HepG2 (cell line): ENCODE measurements around the gene NDOR1. TPM values are rescaled to one million over a fixed set of nuclear protein-coding genes. Genes with fewer than 3 reads are reported as not detected.
A peak's percentile ranks its signal among the peaks of the same experiment; 100 is the strongest.

Experiments used
- CHD4 ChIP-seq: fragments of 200-600 bp; sonication (generic); IDR thresholded peaks from 2 replicates; pipeline ENCODE4 v1.7.0; 2017; ENCODE audit warnings: mild to moderate bottlenecking, low read length, borderline replicate concordance
- FLYWCH1 ChIP-seq: sonication (generic); formaldehyde crosslinking; IDR thresholded peaks from 2 replicates; pipeline ENCODE4 v1.8.1; 2023; ENCODE audit warnings: mild to moderate bottlenecking, missing genetic modification reagents
- FOXJ3 ChIP-seq: sonication (generic); formaldehyde crosslinking; IDR thresholded peaks from 2 replicates; pipeline ENCODE4 v1.4.0; 2020; ENCODE audit warnings: missing genetic modification reagents, mild to moderate bottlenecking, borderline replicate concordance
- GABPA ChIP-seq, 2 experiments: IDR thresholded peaks; 2 replicates each; pipeline ENCODE4 v1.6.1; 2011 to 2016; ENCODE audit warnings: low read depth in 2 of 2, low read length in 1 of 2, missing biosample characterization in 1 of 2, missing genetic modification characterization in 1 of 2
- HOXA7 ChIP-seq: sonication (generic); formaldehyde crosslinking; IDR thresholded peaks from 2 replicates; pipeline ENCODE4 v1.8.1; 2022; ENCODE audit warnings: mild to moderate bottlenecking, missing genetic modification reagents, moderate library complexity
- MTA1 ChIP-seq: sonication (generic); formaldehyde crosslinking; IDR thresholded peaks from 2 replicates; pipeline ENCODE4 v1.4.0; 2020; ENCODE audit warnings: missing genetic modification reagents, mild to moderate bottlenecking, borderline replicate concordance
- NCOA1 ChIP-seq: sonication (generic); formaldehyde crosslinking; IDR thresholded peaks from 2 replicates; pipeline ENCODE4 v1.9.0; 2021; ENCODE audit warnings: missing genetic modification reagents
- NR2F2 ChIP-seq: IDR thresholded peaks from 2 replicates; pipeline ENCODE4 v1.6.1; 2012; ENCODE audit warnings: low read depth, inconsistent platforms, borderline replicate concordance
- PAWR ChIP-seq: sonication (generic); formaldehyde crosslinking; IDR thresholded peaks from 2 replicates; pipeline ENCODE4 v1.4.0; 2020; ENCODE audit warnings: missing genetic modification reagents, mild to moderate bottlenecking, borderline replicate concordance
- PCBP2 ChIP-seq: fragments of 200-400 bp; formaldehyde crosslinking; optimal IDR thresholded peaks from 2 replicates; pipeline ENCODE3; 2018; ENCODE audit warnings: low read length, low read depth; ENCODE audit not compliant: poor library complexity, severe bottlenecking
- PPARG ChIP-seq: conservative IDR thresholded peaks from 2 replicates; pipeline ENCODE4 v1.6.1; 2016; ENCODE audit warnings: missing biosample characterization, missing genetic modification reagents
- SMARCE1 ChIP-seq: fragments of 450-650 bp; IDR thresholded peaks from 2 replicates; pipeline ENCODE4 v1.6.1; 2017; ENCODE audit warnings: borderline replicate concordance
- TBX3 ChIP-seq: fragments of 450-650 bp; IDR thresholded peaks from 2 replicates; pipeline ENCODE4 v1.6.1; 2017; ENCODE audit warnings: antibody characterized with exemption, mild to moderate bottlenecking, inconsistent platforms, borderline replicate concordance
- ZFP1 ChIP-seq: IDR thresholded peaks from 2 replicates; pipeline ENCODE4 v1.6.1; 2016
- ZNF260 ChIP-seq: sonication (generic); formaldehyde crosslinking; IDR thresholded peaks from 2 replicates; pipeline ENCODE4 v1.4.0; 2020; ENCODE audit warnings: missing genetic modification reagents, low read depth, mild to moderate bottlenecking, borderline replicate concordance
- ZNF432 ChIP-seq: sonication (generic); formaldehyde crosslinking; IDR thresholded peaks from 2 replicates; pipeline ENCODE4 v1.5.0; 2020; ENCODE audit warnings: missing genetic modification reagents, mild to moderate bottlenecking, borderline replicate concordance
- ZNF510 ChIP-seq: sonication (generic); formaldehyde crosslinking; IDR thresholded peaks from 2 replicates; pipeline ENCODE4 v1.4.0; 2020; ENCODE audit warnings: low read depth, mild to moderate bottlenecking, missing genetic modification reagents
- ZNF737 ChIP-seq: sonication (generic); formaldehyde crosslinking; IDR thresholded peaks from 2 replicates; pipeline ENCODE4 v1.5.0; 2020; ENCODE audit warnings: missing genetic modification reagents, mild to moderate bottlenecking, borderline replicate concordance
- ZNF773 ChIP-seq: sonication (generic); formaldehyde crosslinking; IDR thresholded peaks from 2 replicates; pipeline ENCODE4 v1.4.0; 2020; ENCODE audit warnings: missing genetic modification reagents, borderline replicate concordance
- ZNF816 ChIP-seq: sonication (generic); formaldehyde crosslinking; IDR thresholded peaks from 2 replicates; pipeline ENCODE4 v1.8.0; 2022; ENCODE audit warnings: missing genetic modification reagents, mild to moderate bottlenecking, borderline replicate concordance
- ZNF83 ChIP-seq: sonication (generic); formaldehyde crosslinking; IDR thresholded peaks from 2 replicates; pipeline ENCODE4 v1.4.0; 2020; ENCODE audit warnings: missing genetic modification reagents, mild to moderate bottlenecking, borderline replicate concordance
- polyA plus RNA-seq, 8 experiments: library from polyadenylated mRNA; depleted of rRNA in 3 of 8; stranded (reverse) in 7 of 8; unstranded in 1 of 8; fragments of >200 nt; fragmentation: Illumina TruSeq in 4 of 8; extraction: Trizol in 4 of 8; gene quantifications; 2 replicates each; pipeline versions ENCODE4 v1.2.1 to v1.2.3, GENCODE V29; 2011 to 2016; ENCODE audit warnings: low read depth in 4 of 8, missing spikeins in 1 of 8, mixed read lengths in 1 of 8; ENCODE audit not compliant: insufficient read depth in 1 of 8
- total RNA-seq, 5 experiments: library from RNA; depleted of rRNA; stranded (reverse); fragments of >200 nt; fragmentation: Illumina TruSeq; extraction: Trizol; gene quantifications; 2 replicates each; pipeline ENCODE4 v1.2.3, GENCODE V29; 2016; ENCODE audit warnings: low read depth in 1 of 5
- TF ChIP-seq, protein P1 (sequence below): sonication (generic); formaldehyde crosslinking; IDR thresholded peaks from 2 replicates; pipeline ENCODE4 v1.4.0; 2020; ENCODE audit warnings: mild to moderate bottlenecking, missing genetic modification reagents
- TF ChIP-seq, protein P2 (sequence below): sonication (generic); formaldehyde crosslinking; IDR thresholded peaks from 2 replicates; pipeline ENCODE4 v1.5.1; 2020; ENCODE audit warnings: missing genetic modification reagents, mild to moderate bottlenecking, borderline replicate concordance
- TF ChIP-seq, protein P3 (sequence below): IDR thresholded peaks from 2 replicates; pipeline ENCODE4 v1.6.1; 2016; ENCODE audit warnings: low read depth

Gene NDOR1
- total and polyA plus RNA-seq, 2 of the 13 experiments (the other 11 are each of a cell fraction or from before 2014, with no cell fraction given), result 3.6 to 8.7 TPM

DNA sequence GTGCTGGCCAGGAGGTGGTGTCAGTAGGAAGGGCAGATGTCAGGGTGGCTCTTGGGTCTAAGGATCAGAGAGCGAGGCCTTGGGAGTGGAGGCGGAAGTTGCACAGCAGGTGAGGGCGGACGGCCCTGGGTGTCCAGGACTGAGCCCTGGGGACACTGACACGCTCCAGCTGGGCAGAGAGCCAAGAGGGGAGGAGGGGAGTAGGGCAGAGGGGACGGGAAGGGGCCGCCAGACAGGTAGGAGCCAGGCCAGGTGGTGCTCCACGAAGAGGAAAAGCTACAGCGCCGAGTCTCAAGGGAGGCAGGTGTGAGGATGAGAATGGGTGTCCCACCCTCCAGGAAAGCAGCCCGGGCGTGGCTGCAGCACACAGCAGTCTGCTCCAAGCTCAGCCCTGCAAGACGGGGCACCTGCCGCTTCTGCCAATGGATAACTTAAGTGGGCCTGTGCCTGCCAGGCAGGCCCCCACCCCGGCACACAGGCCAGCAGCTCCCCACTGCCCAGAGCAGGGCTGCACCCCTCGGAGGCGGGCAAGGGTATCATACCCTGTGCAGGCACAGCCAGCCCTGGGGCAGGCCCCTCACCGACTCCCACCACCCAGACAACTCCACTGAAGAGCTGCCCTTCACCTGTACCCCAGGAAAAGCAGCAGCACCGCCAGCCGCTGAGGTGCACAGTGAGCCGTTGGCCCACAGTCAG lies 9.8 kb upstream of the NDOR1 start (continued):
- TF ChIP-seq, protein P1, sequence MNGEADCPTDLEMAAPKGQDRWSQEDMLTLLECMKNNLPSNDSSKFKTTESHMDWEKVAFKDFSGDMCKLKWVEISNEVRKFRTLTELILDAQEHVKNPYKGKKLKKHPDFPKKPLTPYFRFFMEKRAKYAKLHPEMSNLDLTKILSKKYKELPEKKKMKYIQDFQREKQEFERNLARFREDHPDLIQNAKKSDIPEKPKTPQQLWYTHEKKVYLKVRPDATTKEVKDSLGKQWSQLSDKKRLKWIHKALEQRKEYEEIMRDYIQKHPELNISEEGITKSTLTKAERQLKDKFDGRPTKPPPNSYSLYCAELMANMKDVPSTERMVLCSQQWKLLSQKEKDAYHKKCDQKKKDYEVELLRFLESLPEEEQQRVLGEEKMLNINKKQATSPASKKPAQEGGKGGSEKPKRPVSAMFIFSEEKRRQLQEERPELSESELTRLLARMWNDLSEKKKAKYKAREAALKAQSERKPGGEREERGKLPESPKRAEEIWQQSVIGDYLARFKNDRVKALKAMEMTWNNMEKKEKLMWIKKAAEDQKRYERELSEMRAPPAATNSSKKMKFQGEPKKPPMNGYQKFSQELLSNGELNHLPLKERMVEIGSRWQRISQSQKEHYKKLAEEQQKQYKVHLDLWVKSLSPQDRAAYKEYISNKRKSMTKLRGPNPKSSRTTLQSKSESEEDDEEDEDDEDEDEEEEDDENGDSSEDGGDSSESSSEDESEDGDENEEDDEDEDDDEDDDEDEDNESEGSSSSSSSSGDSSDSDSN (CRISPR knock-in tag), result 0 out of 2 replicates have a peak, but pooled peaks have one; percentile 17
- no peak for TF ChIP-seq PAWR (CRISPR knock-in tag)
- no peak for TF ChIP-seq TBX3
- TF ChIP-seq NCOA1 (CRISPR knock-in tag), result no peak
- TF ChIP-seq ZNF432, result no peak
- TF ChIP-seq PPARG (CRISPR knock-in tag), result peak; percentile 68; the same call in 1 of the 2 replicates
- 0 out of 2 replicates have a peak, but pooled peaks have one; percentile 37 for TF ChIP-seq MTA1
- TF ChIP-seq FLYWCH1 (CRISPR knock-in tag), result no peak
- no peak for TF ChIP-seq ZNF773
- no peak for TF ChIP-seq ZNF737 (CRISPR knock-in tag)
- TF ChIP-seq ZNF83 (CRISPR knock-in tag), result no peak
- TF ChIP-seq, protein P2, sequence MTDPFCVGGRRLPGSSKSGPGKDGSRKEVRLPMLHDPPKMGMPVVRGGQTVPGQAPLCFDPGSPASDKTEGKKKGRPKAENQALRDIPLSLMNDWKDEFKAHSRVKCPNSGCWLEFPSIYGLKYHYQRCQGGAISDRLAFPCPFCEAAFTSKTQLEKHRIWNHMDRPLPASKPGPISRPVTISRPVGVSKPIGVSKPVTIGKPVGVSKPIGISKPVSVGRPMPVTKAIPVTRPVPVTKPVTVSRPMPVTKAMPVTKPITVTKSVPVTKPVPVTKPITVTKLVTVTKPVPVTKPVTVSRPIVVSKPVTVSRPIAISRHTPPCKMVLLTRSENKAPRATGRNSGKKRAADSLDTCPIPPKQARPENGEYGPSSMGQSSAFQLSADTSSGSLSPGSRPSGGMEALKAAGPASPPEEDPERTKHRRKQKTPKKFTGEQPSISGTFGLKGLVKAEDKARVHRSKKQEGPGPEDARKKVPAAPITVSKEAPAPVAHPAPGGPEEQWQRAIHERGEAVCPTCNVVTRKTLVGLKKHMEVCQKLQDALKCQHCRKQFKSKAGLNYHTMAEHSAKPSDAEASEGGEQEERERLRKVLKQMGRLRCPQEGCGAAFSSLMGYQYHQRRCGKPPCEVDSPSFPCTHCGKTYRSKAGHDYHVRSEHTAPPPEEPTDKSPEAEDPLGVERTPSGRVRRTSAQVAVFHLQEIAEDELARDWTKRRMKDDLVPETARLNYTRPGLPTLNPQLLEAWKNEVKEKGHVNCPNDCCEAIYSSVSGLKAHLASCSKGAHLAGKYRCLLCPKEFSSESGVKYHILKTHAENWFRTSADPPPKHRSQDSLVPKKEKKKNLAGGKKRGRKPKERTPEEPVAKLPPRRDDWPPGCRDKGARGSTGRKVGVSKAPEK (CRISPR knock-in tag), result no peak
- TF ChIP-seq GABPA (IDR thresholded peaks at IDR 0.05; ENCODE audit: low read depth, low read length), result no peak
- TF ChIP-seq GABPA (CRISPR knock-in tag; IDR thresholded peaks at IDR 0.05; ENCODE audit: low read depth), result 0 out of 2 replicates have a peak, but pooled peaks have one; percentile 24
- TF ChIP-seq ZNF510, result no peak
- TF ChIP-seq NR2F2, result no peak
- TF ChIP-seq ZNF816 (CRISPR knock-in tag), result no peak
- TF ChIP-seq, protein P3, sequence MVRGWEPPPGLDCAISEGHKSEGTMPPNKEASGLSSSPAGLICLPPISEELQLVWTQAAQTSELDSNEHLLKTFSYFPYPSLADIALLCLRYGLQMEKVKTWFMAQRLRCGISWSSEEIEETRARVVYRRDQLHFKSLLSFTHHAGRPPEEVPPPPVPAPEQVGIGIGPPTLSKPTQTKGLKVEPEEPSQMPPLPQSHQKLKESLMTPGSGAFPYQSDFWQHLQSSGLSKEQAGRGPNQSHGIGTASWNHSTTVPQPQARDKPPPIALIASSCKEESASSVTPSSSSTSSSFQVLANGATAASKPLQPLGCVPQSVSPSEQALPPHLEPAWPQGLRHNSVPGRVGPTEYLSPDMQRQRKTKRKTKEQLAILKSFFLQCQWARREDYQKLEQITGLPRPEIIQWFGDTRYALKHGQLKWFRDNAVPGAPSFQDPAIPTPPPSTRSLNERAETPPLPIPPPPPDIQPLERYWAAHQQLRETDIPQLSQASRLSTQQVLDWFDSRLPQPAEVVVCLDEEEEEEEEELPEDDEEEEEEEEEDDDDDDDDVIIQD (CRISPR knock-in tag), result no peak
- no peak for TF ChIP-seq HOXA7 (CRISPR knock-in tag)
- no peak for TF ChIP-seq ZFP1 (CRISPR knock-in tag)
- TF ChIP-seq SMARCE1, result no peak
- TF ChIP-seq ZNF260 (CRISPR knock-in tag), result no peak
- TF ChIP-seq PCBP2, result no peak
- TF ChIP-seq CHD4, result no peak
- TF ChIP-seq FOXJ3 (CRISPR knock-in tag), result no peak
